ENCODE results near the gene KCTD1. TPM values are rescaled to one million over a fixed set of nuclear protein-coding genes. Genes with fewer than 3 reads are reported as not detected.

The KCTD1 gene
- total RNA-seq, 1 donor from 2014 or later = 27.8 TPM

DNA sequence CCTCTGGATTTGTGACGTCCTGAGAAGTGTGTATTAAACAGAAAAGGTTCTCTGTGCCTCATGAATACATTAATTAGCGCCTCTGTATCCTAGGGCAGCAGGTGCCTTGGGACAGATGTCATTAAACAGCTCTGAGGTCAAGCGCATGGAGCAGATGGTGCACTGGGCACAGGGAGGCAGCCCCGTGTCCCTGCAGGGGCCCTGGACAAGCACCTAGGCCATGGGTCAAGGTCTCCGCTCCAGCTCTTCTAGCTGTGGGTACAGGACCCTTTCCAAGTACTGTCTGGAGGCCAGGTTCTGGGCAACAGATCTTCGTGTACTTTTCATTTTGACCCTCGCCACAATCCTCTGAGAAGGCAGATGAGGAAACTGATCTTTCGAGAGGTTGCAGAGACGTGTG, 126.4 kb downstream of the KCTD1 start:
- DNase-seq (ENCODE audit: low read depth, low spot score) = no peak
- no peaks in the 10 kb centered on the region for H3K36me3 Mint-ChIP-seq (ENCODE audit: low read depth)
- H3K9me3 Mint-ChIP-seq = peaks cover 3% of the 10 kb centered on the region
- peaks cover 8% of the 10 kb centered on the region for H3K4me1 Mint-ChIP-seq
- no peak overlapping the region for H3K4me3 Mint-ChIP-seq
- no peak overlapping the region for H3K27ac Mint-ChIP-seq (ENCODE audit: unreplicated experiment)
- TF ChIP-seq CTCF (conservative IDR thresholded peaks at IDR 0.05) = no peak
- no peaks in the 10 kb centered on the region for H3K27me3 Mint-ChIP-seq (ENCODE audit: low read depth)

DNA sequence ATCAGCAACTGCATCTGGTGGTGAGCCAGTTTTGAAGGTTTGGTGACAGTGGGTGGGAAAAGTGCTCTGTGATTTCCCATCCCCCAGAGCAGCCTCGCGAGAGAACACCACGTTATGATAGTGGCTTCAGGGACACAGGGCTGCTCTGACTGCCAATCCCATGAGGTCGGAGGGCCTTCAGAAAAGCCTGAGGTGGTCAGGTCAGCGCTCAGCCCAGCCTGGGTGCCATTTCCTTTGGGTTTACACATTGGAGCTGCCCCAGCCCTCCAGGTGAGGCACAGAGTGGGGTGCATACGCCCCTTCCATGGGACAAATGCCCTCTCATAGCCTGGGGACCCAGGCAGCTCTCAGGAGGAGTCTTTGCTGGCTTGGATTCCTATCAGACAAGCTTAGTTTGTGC, 126.8 kb downstream of the KCTD1 start:
- Mint-ChIP-seq H3K27me3 (ENCODE audit: low read depth) (no peaks in the 10 kb centered on the region), H3K9me3 (peaks cover 3% of the 10 kb centered on the region), H3K27ac (ENCODE audit: unreplicated experiment) (no peak overlapping the region), H3K36me3 (ENCODE audit: low read depth) (no peaks in the 10 kb centered on the region), H3K4me1 (peaks cover 8% of the 10 kb centered on the region), H3K4me3 (no peak overlapping the region)
- no peak for DNase-seq (ENCODE audit: low read depth, low spot score)
- TF ChIP-seq CTCF (conservative IDR thresholded peaks at IDR 0.05) = no peak

GRCh38 chr18:26419746-26420145, 128.6 kb downstream of the KCTD1 start:
- Mint-ChIP-seq H3K4me3 (no peak overlapping the region), H3K9me3 (peaks cover 3% of the 10 kb centered on the region), H3K36me3 (ENCODE audit: low read depth) (no peaks in the 10 kb centered on the region), H3K4me1 (peaks cover 8% of the 10 kb centered on the region), H3K27ac (ENCODE audit: unreplicated experiment) (peak overlapping the region; percentile 37), H3K27me3 (ENCODE audit: low read depth) (no peaks in the 10 kb centered on the region)
- TF ChIP-seq CTCF (conservative IDR thresholded peaks at IDR 0.05) = no peak
- no peak for DNase-seq (ENCODE audit: low read depth, low spot score)

- Mint-ChIP-seq H3K9me3 (peaks cover 3% of the 10 kb centered on the region), H3K4me1 (peaks cover 8% of the 10 kb centered on the region), H3K4me3 (no peak overlapping the region), H3K27ac (ENCODE audit: unreplicated experiment) (no peak overlapping the region), H3K27me3 (ENCODE audit: low read depth) (no peaks in the 10 kb centered on the region), H3K36me3 (ENCODE audit: low read depth) (no peaks in the 10 kb centered on the region)
- no peak for TF ChIP-seq CTCF (conservative IDR thresholded peaks at IDR 0.05)
- DNase-seq (ENCODE audit: low read depth, low spot score) = no peak
Observed at GRCh38 chr18:26418225-26418624, 130.1 kb downstream of the KCTD1 start.

GRCh38 chr18:26417190-26417589, 131.2 kb downstream of the KCTD1 start:
- no peak for DNase-seq (ENCODE audit: low read depth, low spot score)
- Mint-ChIP-seq H3K27me3 (ENCODE audit: low read depth) (no peaks in the 10 kb centered on the region), H3K4me1 (no peaks in the 10 kb centered on the region), H3K36me3 (ENCODE audit: low read depth) (no peaks in the 10 kb centered on the region), H3K4me3 (no peak overlapping the region), H3K9me3 (peaks cover 3% of the 10 kb centered on the region), H3K27ac (ENCODE audit: unreplicated experiment) (no peak overlapping the region)
- TF ChIP-seq CTCF (conservative IDR thresholded peaks at IDR 0.05) = no peak

DNA sequence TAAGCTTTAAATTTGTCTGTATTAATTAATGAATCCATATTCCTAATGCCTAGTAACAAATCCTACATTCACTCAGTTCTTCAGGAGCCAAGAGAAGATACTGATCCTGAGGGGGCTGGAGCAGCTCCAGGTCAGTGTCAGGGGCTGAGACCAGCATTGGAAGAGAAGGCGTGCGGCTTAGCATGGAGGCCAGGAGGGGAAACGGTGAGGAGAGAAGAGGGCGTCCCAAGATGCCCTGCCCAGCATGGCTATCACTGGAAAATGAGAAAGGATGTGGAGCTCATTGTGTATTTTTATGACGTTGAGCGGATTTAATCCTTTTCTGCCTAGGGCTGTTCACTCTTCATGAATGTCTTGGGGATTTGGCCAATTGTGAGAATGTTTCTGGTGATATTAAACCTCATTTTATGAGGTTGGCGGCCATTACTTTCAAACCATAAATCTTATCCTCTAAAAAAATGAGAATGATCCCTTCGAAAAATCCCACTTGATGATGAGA, 131.7 kb downstream of the KCTD1 start:
- no peak overlapping the region for H3K27ac Mint-ChIP-seq (ENCODE audit: unreplicated experiment)
- H3K9me3 Mint-ChIP-seq = peaks cover 3% of the 10 kb centered on the region
- no peak overlapping the region for H3K4me3 Mint-ChIP-seq
- H3K4me1 Mint-ChIP-seq = no peaks in the 10 kb centered on the region
- no peak for DNase-seq (ENCODE audit: low read depth, low spot score)
- no peaks in the 10 kb centered on the region for H3K36me3 Mint-ChIP-seq (ENCODE audit: low read depth)
- TF ChIP-seq CTCF (conservative IDR thresholded peaks at IDR 0.05) = no peak
- no peaks in the 10 kb centered on the region for H3K27me3 Mint-ChIP-seq (ENCODE audit: low read depth)

All from neural crest cell (in vitro differentiated cells).